HepG2 (cell line): ENCODE measurements around the gene CNGA1. TPM values are rescaled to one million over a fixed set of nuclear protein-coding genes. Genes with fewer than 3 reads are reported as not detected.

Experiments used
- CREB1 ChIP-seq, 2 experiments: fragments of 450-650 bp in 1 of 2; IDR thresholded peaks; 2 replicates each; pipeline ENCODE4 v1.6.1; 2016 to 2017; ENCODE audit warnings: control low read depth in 1 of 2, mild to moderate bottlenecking in 1 of 2, missing compliant biosample characterization in 1 of 2, missing genetic modification characterization in 1 of 2
- FOXO1 ChIP-seq: sonication (generic); formaldehyde crosslinking; IDR thresholded peaks from 2 replicates; pipeline ENCODE4 v1.4.0; 2020; ENCODE audit warnings: missing genetic modification reagents
- GATAD1 ChIP-seq: IDR thresholded peaks from 2 replicates; pipeline ENCODE4 v1.6.1; 2016; ENCODE audit warnings: missing genetic modification reagents, missing compliant biosample characterization
- HNRNPLL ChIP-seq: fragments of 200-400 bp; formaldehyde crosslinking; IDR thresholded peaks from 2 replicates; pipeline ENCODE4 v1.6.1; 2017; ENCODE audit warnings: mild to moderate bottlenecking, low read depth, low read length; ENCODE audit not compliant: poor library complexity, severe bottlenecking
- MEF2D ChIP-seq: sonication (generic); formaldehyde crosslinking; IDR thresholded peaks from 2 replicates; pipeline ENCODE4 v1.5.1; 2020; ENCODE audit warnings: mild to moderate bottlenecking, missing genetic modification reagents
- PHF8 ChIP-seq: sonication (generic); formaldehyde crosslinking; IDR thresholded peaks from 2 replicates; pipeline ENCODE4 v1.5.0; 2020; ENCODE audit warnings: missing genetic modification reagents
- POLR2AphosphoS2 ChIP-seq: IDR thresholded peaks from 2 replicates; pipeline ENCODE4 v1.6.1; 2011; ENCODE audit warnings: low read depth, low read length, improper control_type of control experiment
- RBFOX2 ChIP-seq: fragments of 200-400 bp; formaldehyde crosslinking; IDR thresholded peaks from 2 replicates; pipeline ENCODE4 v1.6.1; 2017; ENCODE audit warnings: low read depth, mild to moderate bottlenecking, low read length
- SKI ChIP-seq: fragments of 450-650 bp; IDR thresholded peaks from one replicate; pipeline ENCODE4 v1.6.1; 2018; ENCODE audit warnings: mild to moderate bottlenecking; ENCODE audit not compliant: partially characterized antibody
- U2AF2 ChIP-seq: fragments of 200-400 bp; formaldehyde crosslinking; IDR thresholded peaks from 2 replicates; pipeline ENCODE4 v1.6.1; 2017; ENCODE audit warnings: low read depth, mild to moderate bottlenecking, low read length
- YEATS2 ChIP-seq: sonication (generic); formaldehyde crosslinking; IDR thresholded peaks from 2 replicates; pipeline ENCODE4 v1.4.0; 2020; ENCODE audit warnings: missing genetic modification reagents, borderline replicate concordance
- YY1 ChIP-seq: IDR thresholded peaks from 2 replicates; pipeline ENCODE4 v1.6.1; 2011; ENCODE audit warnings: low read length, low read depth, moderate library complexity, mild to moderate bottlenecking; ENCODE audit not compliant: insufficient read depth, insufficient replicate concordance
- ZFY ChIP-seq: sonication (generic); formaldehyde crosslinking; IDR thresholded peaks from 2 replicates; pipeline ENCODE4 v1.4.0; 2020; ENCODE audit warnings: missing genetic modification reagents
- ZNF124 ChIP-seq: sonication (generic); formaldehyde crosslinking; IDR thresholded peaks from 2 replicates; pipeline ENCODE4 v1.4.0; 2020; ENCODE audit warnings: missing genetic modification reagents
- ZNF225 ChIP-seq: sonication (generic); formaldehyde crosslinking; IDR thresholded peaks from 2 replicates; pipeline ENCODE4 v1.4.0; 2020; ENCODE audit warnings: mild to moderate bottlenecking, missing genetic modification reagents
- ZNF264 ChIP-seq: sonication (generic); formaldehyde crosslinking; IDR thresholded peaks from 2 replicates; pipeline ENCODE4 v1.4.0; 2020; ENCODE audit warnings: missing genetic modification reagents
- ZNF296 ChIP-seq: sonication (generic); formaldehyde crosslinking; conservative IDR thresholded peaks from 2 replicates; pipeline ENCODE4 v1.5.0; 2020; ENCODE audit warnings: mild to moderate bottlenecking, missing genetic modification reagents
- ZNF430 ChIP-seq: sonication (generic); formaldehyde crosslinking; IDR thresholded peaks from 2 replicates; pipeline ENCODE4 v1.9.0; 2021; ENCODE audit warnings: mild to moderate bottlenecking, missing genetic modification reagents
- ZNF441 ChIP-seq: sonication (generic); formaldehyde crosslinking; IDR thresholded peaks from 2 replicates; pipeline ENCODE4 v1.7.0; 2021; ENCODE audit warnings: missing genetic modification reagents, borderline replicate concordance
- ZNF670 ChIP-seq: sonication (generic); formaldehyde crosslinking; IDR thresholded peaks from 2 replicates; pipeline ENCODE4 v1.8.0; 2022; ENCODE audit warnings: mild to moderate bottlenecking, missing genetic modification reagents, borderline replicate concordance
- ZNF761 ChIP-seq: sonication (generic); formaldehyde crosslinking; conservative IDR thresholded peaks from 2 replicates; pipeline ENCODE4 v1.4.0; 2020; ENCODE audit warnings: mild to moderate bottlenecking, missing genetic modification reagents
- ZNF772 ChIP-seq: sonication (generic); formaldehyde crosslinking; IDR thresholded peaks from 2 replicates; pipeline ENCODE4 v1.5.0; 2020; ENCODE audit warnings: mild to moderate bottlenecking, missing genetic modification reagents
- polyA plus RNA-seq, 8 experiments: library from polyadenylated mRNA; depleted of rRNA in 3 of 8; stranded (reverse) in 7 of 8; unstranded in 1 of 8; fragments of >200 nt; fragmentation: Illumina TruSeq in 4 of 8; extraction: Trizol in 4 of 8; gene quantifications; 2 replicates each; pipeline versions ENCODE4 v1.2.1 to v1.2.3, GENCODE V29; 2011 to 2016; ENCODE audit warnings: low read depth in 4 of 8, missing spikeins in 1 of 8, mixed read lengths in 1 of 8; ENCODE audit not compliant: insufficient read depth in 1 of 8
- total RNA-seq, 5 experiments: library from RNA; depleted of rRNA; stranded (reverse); fragments of >200 nt; fragmentation: Illumina TruSeq; extraction: Trizol; gene quantifications; 2 replicates each; pipeline ENCODE4 v1.2.3, GENCODE V29; 2016; ENCODE audit warnings: low read depth in 1 of 5
- TF ChIP-seq, protein P1 (sequence below): sonication (generic); formaldehyde crosslinking; IDR thresholded peaks from 2 replicates; pipeline ENCODE4 v1.5.0; 2020; ENCODE audit warnings: mild to moderate bottlenecking, missing genetic modification reagents
- TF ChIP-seq, protein P2 (sequence below): sonication (generic); formaldehyde crosslinking; IDR thresholded peaks from 2 replicates; pipeline ENCODE4 v1.4.0; 2020; ENCODE audit warnings: missing genetic modification reagents, borderline replicate concordance
- TF ChIP-seq, protein P3 (sequence below): IDR thresholded peaks from 2 replicates; pipeline ENCODE4 v1.6.1; 2016; ENCODE audit warnings: low read depth, borderline replicate concordance

CNGA1 gene
- total and polyA plus RNA-seq, 2 of the 13 experiments (the other 11 are each of a cell fraction or from before 2014, with no cell fraction given), result 0.22 to 0.40 TPM

DNA sequence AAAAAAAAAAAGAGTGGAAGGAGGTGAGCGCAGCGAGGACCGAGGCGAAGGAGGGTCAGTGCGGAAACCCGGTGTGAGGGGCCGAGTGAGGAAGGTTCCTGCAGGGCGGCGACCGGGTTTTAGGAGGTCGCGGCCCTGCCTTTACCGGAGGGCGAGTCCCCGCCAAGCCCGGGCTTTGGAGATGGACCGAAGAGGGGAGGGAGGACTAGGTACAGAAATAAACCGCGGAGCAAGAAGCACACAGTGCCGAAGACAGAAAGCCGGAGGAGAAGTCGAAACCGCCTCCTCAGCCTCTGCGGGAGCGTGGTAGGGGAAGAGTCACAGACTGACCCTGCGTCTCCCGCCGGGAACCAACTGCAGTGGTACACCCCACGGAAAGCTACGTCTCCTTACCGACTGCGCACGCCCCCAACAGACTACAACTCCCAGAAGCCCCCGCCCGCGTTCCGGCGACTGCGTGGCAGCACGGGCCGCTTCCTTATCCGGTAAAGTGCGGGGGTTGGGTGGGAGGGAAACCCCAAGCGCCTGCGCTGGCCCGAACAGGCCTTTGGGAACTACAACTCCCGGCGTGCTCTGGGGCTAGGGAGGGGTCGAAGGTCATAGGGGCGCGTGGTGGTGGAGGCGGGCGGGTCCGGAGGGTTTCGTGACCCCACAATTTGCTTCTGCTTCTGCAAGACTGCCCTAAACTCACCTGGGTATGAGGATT lies 102.1 kb downstream of the CNGA1 start, which contains the start of gene NFXL1 (continued):
- TF ChIP-seq ZFY (CRISPR knock-in tag) (peak; percentile 94), MEF2D (peak; percentile 55; the same call in 1 of the 2 replicates), ZNF441 (CRISPR knock-in tag) (peak; percentile 27; the same call in 1 of the 2 replicates), ZNF264 (CRISPR knock-in tag) (peak; percentile 41; the same call in 1 of the 2 replicates), ZNF296 (peak; percentile 78; the same call in 1 of the 2 replicates), FOXO1 (CRISPR knock-in tag) (0 out of 2 replicates have a peak, but pooled peaks have one; percentile 16), RBFOX2 (peak; percentile 71), PHF8 (peak; percentile 95), YEATS2 (CRISPR knock-in tag) (peak; percentile 38; the same call in 1 of the 2 replicates), U2AF2 (no peak), ZNF430 (peak; percentile 55; the same call in 1 of the 2 replicates), ZNF670 (CRISPR knock-in tag) (0 out of 2 replicates have a peak, but pooled peaks have one; percentile 44), POLR2AphosphoS2 (0 out of 2 replicates have a peak, but pooled peaks have one; percentile 74), ZNF772 (CRISPR knock-in tag) (0 out of 2 replicates have a peak, but pooled peaks have one; percentile 17), CREB1 (IDR thresholded peaks at IDR 0.05) (peak; percentile 64), CREB1 (CRISPR knock-in tag; IDR thresholded peaks at IDR 0.05) (peak; percentile 96), ZNF124 (CRISPR knock-in tag) (no peak), GATAD1 (CRISPR knock-in tag) (peak; percentile 67; the same call in 1 of the 2 replicates), YY1 (peak; percentile 12), HNRNPLL (peak; percentile 92), ZNF225 (CRISPR knock-in tag) (0 out of 2 replicates have a peak, but pooled peaks have one; percentile 36), SKI (peak; percentile 41), ZNF761 (CRISPR knock-in tag) (0 out of 2 replicates have a peak, but pooled peaks have one; percentile 35)
- TF ChIP-seq, protein P1, sequence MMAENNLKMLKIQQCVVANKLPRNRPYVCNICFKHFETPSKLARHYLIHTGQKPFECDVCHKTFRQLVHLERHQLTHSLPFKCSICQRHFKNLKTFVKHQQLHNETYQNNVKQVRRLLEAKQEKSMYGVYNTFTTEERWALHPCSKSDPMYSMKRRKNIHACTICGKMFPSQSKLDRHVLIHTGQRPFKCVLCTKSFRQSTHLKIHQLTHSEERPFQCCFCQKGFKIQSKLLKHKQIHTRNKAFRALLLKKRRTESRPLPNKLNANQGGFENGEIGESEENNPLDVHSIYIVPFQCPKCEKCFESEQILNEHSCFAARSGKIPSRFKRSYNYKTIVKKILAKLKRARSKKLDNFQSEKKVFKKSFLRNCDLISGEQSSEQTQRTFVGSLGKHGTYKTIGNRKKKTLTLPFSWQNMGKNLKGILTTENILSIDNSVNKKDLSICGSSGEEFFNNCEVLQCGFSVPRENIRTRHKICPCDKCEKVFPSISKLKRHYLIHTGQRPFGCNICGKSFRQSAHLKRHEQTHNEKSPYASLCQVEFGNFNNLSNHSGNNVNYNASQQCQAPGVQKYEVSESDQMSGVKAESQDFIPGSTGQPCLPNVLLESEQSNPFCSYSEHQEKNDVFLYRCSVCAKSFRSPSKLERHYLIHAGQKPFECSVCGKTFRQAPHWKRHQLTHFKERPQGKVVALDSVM (CRISPR knock-in tag), result peak; percentile 34; the same call in 1 of the 2 replicates
- TF ChIP-seq, protein P2, sequence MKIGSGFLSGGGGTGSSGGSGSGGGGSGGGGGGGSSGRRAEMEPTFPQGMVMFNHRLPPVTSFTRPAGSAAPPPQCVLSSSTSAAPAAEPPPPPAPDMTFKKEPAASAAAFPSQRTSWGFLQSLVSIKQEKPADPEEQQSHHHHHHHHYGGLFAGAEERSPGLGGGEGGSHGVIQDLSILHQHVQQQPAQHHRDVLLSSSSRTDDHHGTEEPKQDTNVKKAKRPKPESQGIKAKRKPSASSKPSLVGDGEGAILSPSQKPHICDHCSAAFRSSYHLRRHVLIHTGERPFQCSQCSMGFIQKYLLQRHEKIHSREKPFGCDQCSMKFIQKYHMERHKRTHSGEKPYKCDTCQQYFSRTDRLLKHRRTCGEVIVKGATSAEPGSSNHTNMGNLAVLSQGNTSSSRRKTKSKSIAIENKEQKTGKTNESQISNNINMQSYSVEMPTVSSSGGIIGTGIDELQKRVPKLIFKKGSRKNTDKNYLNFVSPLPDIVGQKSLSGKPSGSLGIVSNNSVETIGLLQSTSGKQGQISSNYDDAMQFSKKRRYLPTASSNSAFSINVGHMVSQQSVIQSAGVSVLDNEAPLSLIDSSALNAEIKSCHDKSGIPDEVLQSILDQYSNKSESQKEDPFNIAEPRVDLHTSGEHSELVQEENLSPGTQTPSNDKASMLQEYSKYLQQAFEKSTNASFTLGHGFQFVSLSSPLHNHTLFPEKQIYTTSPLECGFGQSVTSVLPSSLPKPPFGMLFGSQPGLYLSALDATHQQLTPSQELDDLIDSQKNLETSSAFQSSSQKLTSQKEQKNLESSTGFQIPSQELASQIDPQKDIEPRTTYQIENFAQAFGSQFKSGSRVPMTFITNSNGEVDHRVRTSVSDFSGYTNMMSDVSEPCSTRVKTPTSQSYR, result peak; percentile 83
- TF ChIP-seq, protein P3, sequence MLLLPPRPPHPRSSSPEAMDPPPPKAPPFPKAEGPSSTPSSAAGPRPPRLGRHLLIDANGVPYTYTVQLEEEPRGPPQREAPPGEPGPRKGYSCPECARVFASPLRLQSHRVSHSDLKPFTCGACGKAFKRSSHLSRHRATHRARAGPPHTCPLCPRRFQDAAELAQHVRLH (CRISPR knock-in tag), result 0 out of 2 replicates have a peak, but pooled peaks have one; percentile 34
